Measurements from ENCODE around the gene RFC4.

GRCh38 chr3:186802701-186803100 lies 3.6 kb downstream of the RFC4 start:
- no peak for TF ChIP-seq CTCF (conservative IDR thresholded peaks at IDR 0.05; ENCODE audit: low read depth in 2 of 2)
- no peak for TF ChIP-seq ZNF114 (CRISPR knock-in tag; IDR thresholded peaks at IDR 0.05)
- no peak for TF ChIP-seq EZH2 (IDR thresholded peaks at IDR 0.05; ENCODE audit: low read depth, unreplicated experiment)
- TF ChIP-seq POLR2AphosphoS5 (IDR thresholded peaks at IDR 0.05; ENCODE audit: low read depth) = no peak
